Renal cortex interstitium (tissue), 11 donors: ENCODE data around the gene CELF3. TPM values are rescaled to one million over a fixed set of nuclear protein-coding genes. Genes with fewer than 3 reads are reported as not detected.
"Not testable (repeated sequence)": the region's sequence is repeated elsewhere in the genome, so short reads cannot be mapped to it uniquely, and the experiment has no call there.

ENCODE experiments used
- DNase-seq, 11 donors: peaks; one replicate each; pipeline ENCODE4 v3.0.0-alpha.2; 2013; ENCODE audit warnings: low read depth in 9 of 11, low spot score in 4 of 11; ENCODE audit errors: extremely low read depth in 1 of 11
- polyA plus RNA-seq, 3 donors: library from polyadenylated mRNA; unstranded; fragments of 120-200 nt; gene quantifications; one replicate each; pipeline ENCODE4 v1.2.1, GENCODE V29; 2013; ENCODE audit not compliant: insufficient read length in 3 of 3

The CELF3 gene
- polyA plus RNA-seq, 3 donors, result 0.26 to 0.46 (median 0.32) TPM

GRCh38 chr1:151706464-151707415, 9.9 kb downstream of the CELF3 start:
- no peak for DNase-seq

DNA sequence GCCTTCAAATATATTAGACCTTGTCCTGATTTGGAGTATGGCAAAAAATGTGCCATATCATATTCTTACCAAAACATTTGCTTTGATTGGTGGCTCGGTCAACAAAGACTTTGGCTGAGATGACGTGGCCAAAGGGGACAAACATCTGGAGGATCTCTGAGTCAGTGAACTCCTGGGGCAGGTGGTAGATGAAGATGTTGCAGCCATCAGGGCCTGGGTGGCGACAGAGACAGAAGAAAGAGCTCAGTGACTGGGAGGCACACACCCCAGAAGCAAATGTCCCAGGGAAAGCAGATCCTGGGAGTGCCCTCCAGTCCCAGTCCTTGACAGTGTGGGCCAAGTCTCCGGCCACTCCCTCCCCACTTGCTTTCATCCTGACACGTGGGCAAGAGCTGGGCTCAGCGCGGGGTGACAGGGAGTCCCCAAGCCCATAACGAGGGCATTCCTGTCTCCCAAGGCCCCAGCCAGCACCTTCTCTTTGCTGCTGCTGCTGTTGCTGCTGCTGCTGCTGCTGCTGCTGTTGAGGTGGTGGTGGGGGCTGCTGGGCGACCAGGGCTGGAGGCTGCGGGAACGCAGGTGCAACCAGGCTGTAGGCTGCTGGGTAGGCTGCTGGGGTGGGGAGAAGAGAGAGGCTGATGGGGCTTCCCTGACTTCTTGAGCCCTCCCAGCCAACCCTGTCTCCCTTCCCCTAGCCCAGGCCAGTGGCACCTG, 10.7 kb downstream of the CELF3 start:
- no peak for DNase-seq

- no peak for DNase-seq
Measured at GRCh38 chr1:151705146-151705545, 11.5 kb downstream of the CELF3 start.

DNA sequence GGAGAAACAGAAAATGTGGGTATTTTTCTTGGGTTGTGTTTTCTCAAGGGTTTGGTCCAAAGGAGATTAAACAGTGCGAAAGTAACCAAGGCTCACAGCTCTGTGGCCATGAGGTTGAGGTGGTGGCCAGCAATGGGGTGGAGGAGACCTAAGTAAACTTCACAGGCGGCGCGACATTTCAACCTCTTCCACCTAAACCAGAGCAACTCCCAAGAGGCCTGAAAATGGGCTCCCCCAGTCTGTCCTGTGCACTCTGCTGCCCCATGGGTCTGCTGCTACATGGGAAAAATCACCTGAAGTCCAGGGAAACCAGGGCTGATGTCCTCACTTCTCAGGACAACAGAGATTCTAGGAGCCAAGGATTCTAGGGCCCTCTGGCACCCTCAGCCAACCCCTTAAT, 12.4 kb downstream of the CELF3 start:
- DNase-seq, result no peak

DNA sequence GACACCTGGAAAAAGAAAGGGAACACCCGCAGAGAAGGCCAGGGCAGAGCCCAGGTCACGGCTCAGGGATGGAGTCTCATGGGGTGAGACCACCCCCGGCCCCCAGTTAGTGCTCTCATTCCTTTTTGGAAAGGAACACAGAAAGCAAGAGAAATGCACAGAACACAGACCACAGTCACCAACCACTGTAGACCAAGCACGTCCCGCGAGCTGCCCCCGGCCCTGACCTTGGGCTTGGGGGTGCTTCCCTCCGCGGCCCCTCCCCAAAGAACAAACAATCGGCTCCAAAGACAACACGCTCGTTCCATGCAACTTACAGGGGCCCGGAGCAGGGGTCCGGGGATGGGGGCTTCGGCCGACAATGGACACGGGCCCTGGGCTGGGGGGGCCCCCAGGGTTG, 12.8 kb downstream of the CELF3 start:
- no peak for DNase-seq

DNA sequence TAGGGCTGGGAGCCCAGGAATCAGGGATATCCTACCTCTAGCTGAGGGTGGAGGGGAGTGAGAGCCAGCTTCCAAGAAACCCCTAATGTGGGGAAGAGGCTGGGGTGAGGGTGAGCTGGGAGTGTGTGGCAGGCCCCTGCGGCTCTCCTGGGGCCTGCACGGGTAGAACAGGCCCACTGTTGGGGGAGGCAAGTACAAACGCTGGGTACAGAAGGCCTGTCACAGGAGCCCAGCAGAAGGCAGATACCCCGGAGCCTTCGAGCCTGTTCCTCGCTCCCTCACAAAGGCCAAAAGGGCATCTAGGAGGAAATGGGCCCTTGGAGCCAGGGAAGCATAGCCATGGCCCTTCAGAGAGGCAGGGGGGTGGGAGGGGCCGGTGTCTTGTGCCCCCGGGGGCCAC, 13.7 kb downstream of the CELF3 start:
- no peak for DNase-seq

DNA sequence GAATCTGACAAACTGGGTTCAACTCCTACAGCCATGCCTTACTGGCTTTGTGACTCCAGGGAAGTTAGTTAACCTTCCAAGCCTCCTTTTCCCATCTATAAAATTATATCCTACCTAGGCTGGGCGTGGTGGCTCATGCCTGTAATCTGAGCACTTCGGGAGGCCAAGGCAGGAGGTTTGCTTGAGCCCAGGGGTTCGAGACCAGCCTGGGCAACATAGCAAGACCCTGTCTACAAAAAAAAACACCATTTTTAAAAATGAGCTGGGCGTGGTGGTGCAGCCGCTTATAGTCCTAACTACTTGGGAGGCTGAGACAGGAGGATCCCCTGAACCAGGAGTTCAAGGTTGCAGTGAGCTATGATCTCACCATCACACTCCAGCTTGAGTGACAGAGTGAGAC, 15.1 kb downstream of the CELF3 start:
- DNase-seq, result no peak

- peak in 1 of 11 donors; percentile 17 for DNase-seq
Measured at GRCh38 chr1:151693057-151693651, 23.4 kb downstream of the CELF3 start.

DNA sequence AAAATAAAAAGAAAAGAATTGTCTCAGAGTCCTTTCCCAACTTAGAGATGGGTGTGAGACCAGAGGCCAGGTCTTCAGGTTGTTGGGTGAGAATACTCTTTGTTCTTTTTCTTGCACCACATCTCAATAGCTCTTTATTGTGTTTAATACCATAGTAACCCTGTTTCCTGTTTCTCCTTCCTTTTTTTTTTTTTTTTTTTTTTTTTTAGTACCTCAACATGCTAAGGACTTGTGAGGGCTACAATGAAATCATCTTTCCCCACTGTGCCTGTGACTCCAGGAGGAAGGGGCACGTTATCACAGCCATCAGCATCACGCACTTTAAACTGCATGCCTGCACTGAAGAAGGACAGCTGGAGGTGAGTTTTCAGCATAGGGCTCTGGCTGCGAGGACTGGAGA, 24.4 kb downstream of the CELF3 start:
- no peak for DNase-seq

DNA sequence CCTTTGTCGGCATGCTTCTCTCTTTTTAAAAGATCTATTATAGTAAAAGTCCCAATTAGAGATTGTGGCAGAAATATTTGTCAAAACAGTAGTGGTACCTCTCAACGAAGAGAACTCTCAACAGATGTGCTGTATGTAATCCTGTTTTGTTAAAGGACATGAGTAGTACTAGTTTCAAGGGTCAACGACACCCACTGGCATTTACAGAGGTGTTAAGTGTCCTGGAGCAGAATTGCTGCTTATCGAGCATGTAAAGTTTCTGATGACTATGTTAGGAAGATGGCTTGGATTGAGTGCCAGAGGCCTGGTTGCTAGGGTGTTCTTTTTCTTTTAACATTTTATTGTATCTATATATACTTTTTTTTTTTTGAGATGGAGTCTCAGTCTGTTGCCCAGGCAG, 27.1 kb downstream of the CELF3 start:
- DNase-seq, result no peak

GRCh38 chr1:151686561-151686960, 30.0 kb downstream of the CELF3 start:
- DNase-seq, result no peak

GRCh38 chr1:151684128-151684527, 32.5 kb downstream of the CELF3 start:
- no peak for DNase-seq

- not testable (repeated sequence) for DNase-seq
Measured at GRCh38 chr1:151682901-151683300, 33.7 kb downstream of the CELF3 start.

DNA sequence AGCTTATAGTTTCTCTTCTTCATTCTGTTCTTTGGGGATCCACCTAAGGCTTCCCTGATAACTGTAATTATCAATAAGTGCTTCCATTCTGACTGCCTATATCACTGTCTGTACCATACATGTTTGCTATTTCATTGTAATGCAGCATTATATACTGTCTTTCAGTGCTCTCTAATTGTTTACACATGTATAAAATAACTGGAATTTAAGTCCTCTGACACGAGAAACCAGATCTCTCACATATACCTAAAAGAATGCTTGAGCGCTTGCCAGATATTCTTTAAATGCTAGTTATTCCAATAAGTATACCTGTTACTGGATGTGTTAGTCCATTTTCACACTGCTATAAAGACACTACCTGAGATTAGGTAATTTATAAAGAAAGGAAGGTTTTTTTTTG, 34.7 kb downstream of the CELF3 start:
- DNase-seq, result no peak

GRCh38 chr1:151680826-151681225, 35.8 kb downstream of the CELF3 start:
- DNase-seq, result no peak

- DNase-seq, result no peak
Measured at GRCh38 chr1:151680391-151680790, 36.2 kb downstream of the CELF3 start.

GRCh38 chr1:151673407-151673806, 43.2 kb downstream of the CELF3 start:
- no peak for DNase-seq

- not testable (repeated sequence) for DNase-seq
Measured at GRCh38 chr1:151670036-151670675, 46.4 kb downstream of the CELF3 start.

GRCh38 chr1:151668090-151668489, 48.5 kb downstream of the CELF3 start:
- DNase-seq, result no peak
